Measurements from ENCODE around the gene JPH3.

DNA sequence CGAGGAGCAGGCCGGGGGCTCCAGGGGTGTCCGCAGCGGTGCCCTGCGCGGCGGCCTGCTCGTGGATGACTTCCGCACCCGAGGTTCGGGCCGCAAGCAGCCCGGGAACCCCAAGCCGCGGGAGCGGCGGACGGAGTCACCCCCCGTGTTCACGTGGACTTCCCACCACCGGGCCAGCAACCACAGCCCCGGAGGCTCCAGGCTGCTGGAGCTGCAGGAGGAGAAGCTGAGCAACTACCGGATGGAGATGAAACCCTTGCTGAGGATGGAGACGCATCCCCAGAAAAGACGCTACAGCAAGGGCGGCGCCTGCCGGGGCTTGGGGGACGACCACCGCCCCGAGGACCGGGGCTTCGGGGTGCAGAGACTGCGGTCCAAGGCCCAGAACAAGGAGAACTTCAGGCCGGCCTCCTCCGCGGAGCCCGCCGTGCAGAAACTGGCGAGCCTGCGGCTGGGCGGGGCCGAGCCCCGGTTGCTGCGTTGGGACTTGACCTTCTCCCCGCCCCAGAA is 87.7 kb downstream of the JPH3 start:
- TF ChIP-seq POLR2A (IDR thresholded peaks at IDR 0.05; ENCODE audit: low read length) (no peak), GATA1 (IDR thresholded peaks at IDR 0.05; ENCODE audit: low read depth, low read length) (no peak)
